IMR-90 (cell line): ENCODE measurements around the gene TJP3. TPM values are rescaled to one million over a fixed set of nuclear protein-coding genes. Genes with fewer than 3 reads are reported as not detected.

Source experiments
- ELK1 ChIP-seq: fragments of 150-350 bp; IDR thresholded peaks from 2 replicates; pipeline ENCODE4 v1.6.1; 2016; ENCODE audit warnings: low read depth, mild to moderate bottlenecking, low read length, moderate library complexity, borderline replicate concordance
- polyA plus RNA-seq, 3 experiments: library from polyadenylated mRNA; depleted of rRNA; stranded (reverse); fragments of >200 nt; gene quantifications; 2 replicates each; pipeline ENCODE4 v1.2.3, GENCODE V29; 2012; ENCODE audit warnings: low replicate concordance in 1 of 3
- total RNA-seq: library from RNA; depleted of rRNA; stranded (reverse); fragments of >200 nt; gene quantifications from 2 replicates; pipeline ENCODE4 v1.2.3, GENCODE V29; 2012
- TF ChIP-seq, protein P1 (sequence below): conservative IDR thresholded peaks from 2 replicates; pipeline ENCODE4 v1.5.1; 2012; ENCODE audit warnings: mild to moderate bottlenecking, low read depth, low read length, improper control_type of control experiment

Gene TJP3
- total and polyA plus RNA-seq, 2 of the 4 experiments (the other 2 are of a cell fraction), result not detected

DNA sequence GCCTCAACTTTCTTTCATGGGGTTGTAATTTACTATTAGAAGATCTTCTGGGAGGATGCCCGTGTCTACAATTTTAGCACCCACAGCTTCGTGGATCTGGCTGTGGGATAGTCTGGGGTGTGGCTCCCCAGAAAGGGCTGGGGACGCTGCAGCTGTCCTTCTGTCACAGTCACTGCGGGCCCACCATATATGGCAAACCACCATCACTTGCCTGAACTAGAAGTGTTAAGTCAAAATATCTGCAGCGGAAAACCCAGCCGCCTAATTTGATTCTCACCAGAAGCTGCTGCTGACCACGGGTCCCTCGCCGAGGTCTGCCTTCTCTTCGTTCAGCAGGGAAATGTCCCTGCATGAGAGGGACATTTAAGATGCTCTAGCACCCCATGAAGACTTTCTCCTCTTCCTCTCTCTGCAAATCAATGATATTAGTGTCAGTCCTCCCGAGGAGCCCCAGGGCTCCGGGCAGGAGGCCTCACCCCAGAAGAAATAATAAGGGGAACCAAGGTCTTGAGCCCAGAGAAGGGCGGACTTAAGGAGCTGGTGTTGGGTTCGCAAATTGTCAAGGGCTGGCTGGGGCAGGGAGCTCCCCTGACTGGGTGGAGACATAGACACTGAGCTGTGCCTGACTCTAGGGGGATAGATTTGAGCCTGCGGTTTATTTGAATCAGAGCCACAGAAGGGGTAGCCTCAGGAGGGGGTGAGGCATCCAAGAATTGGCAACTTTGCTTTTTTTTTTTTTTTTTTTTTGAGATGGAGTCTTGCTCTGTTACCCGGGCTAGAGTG, 81.0 kb downstream of the TJP3 start (continued):
- TF ChIP-seq, protein P1, sequence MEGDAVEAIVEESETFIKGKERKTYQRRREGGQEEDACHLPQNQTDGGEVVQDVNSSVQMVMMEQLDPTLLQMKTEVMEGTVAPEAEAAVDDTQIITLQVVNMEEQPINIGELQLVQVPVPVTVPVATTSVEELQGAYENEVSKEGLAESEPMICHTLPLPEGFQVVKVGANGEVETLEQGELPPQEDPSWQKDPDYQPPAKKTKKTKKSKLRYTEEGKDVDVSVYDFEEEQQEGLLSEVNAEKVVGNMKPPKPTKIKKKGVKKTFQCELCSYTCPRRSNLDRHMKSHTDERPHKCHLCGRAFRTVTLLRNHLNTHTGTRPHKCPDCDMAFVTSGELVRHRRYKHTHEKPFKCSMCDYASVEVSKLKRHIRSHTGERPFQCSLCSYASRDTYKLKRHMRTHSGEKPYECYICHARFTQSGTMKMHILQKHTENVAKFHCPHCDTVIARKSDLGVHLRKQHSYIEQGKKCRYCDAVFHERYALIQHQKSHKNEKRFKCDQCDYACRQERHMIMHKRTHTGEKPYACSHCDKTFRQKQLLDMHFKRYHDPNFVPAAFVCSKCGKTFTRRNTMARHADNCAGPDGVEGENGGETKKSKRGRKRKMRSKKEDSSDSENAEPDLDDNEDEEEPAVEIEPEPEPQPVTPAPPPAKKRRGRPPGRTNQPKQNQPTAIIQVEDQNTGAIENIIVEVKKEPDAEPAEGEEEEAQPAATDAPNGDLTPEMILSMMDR, result no peak
- TF ChIP-seq ELK1, result no peak
